Measurements from ENCODE around the gene DNTT.
A peak's percentile ranks its signal among the peaks of the same experiment; 100 is the strongest.

DNTT gene

DNA sequence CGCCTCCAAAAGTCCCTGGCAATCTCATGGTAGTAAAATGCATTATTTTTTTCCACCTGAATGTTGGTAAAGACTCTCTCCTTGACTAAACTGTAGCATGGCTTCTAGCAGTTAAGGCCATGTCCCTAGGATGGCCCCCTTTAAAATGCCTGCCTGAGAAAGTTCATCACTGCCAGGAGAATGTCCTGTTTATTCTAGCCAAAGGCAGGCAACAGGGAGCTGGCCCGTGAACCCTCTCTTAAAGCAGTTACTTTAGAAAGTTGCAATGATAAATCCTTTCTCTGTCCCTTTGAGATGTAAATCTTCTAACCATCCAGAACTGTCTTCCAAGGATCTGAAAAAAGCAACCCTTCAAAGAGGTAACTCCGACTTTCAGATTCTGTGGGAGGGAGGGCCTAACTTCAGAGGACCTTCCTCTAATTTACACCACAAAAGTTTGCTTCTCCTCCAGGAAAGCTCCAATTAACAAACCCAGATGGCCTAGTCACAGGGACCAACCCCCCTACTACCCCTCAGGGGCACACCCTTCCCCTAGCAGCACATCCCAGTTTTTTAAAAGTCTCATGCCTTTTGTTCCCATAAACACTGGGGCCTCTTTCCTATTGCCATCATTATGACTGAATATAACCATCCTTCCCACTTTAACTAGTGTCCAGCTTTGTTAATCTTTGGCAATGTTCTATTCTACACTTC lies 5.5 kb downstream of the DNTT start:
- no peak overlapping the region for H3K4me3 ChIP-seq (ENCODE audit: insufficient read length, low read depth)
- H3K27me3 ChIP-seq (ENCODE audit: insufficient read depth, insufficient read length): no peaks in the 10 kb centered on the region
- peaks cover 5% of the 10 kb centered on the region for H3K4me1 ChIP-seq (ENCODE audit: insufficient read depth, insufficient read length)
- H3K36me3 ChIP-seq (ENCODE audit: insufficient read depth, insufficient read length, low read length): no peaks in the 10 kb centered on the region
- DNase-seq (ENCODE audit: low read depth, low spot score): peak; percentile 93
- no peak overlapping the region for H3K9ac ChIP-seq (ENCODE audit: insufficient read length, low read depth)
- TF ChIP-seq YY1 (IDR thresholded peaks at IDR 0.05; ENCODE audit: insufficient read depth, insufficient read length) (peak; percentile 15), ZNF274 (IDR thresholded peaks at IDR 0.05; ENCODE audit: low read depth, low read length) (no peak), SUZ12 (IDR thresholded peaks at IDR 0.05; ENCODE audit: extremely low read depth, insufficient read depth, insufficient read length) (no peak)
- H3K9me3 ChIP-seq (ENCODE audit: insufficient read depth, low read length): no peaks in the 10 kb centered on the region

DNA sequence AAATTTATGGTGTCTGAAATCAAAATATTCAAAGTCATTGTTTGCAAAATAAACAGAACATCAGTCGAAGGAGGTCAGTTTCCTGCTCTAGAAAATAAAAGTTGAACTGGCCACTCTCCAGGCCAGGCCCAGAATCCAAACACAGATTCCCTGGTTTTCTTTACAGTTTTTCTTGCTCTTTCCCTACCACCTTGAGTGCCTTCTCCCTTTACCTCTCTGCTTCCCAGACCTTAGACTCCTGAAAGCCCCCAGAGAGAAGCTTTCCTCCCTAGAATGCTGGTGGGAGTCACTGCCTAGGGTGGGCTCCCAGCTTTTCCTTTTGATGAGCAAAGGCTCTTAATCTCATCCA lies 6.1 kb downstream of the DNTT start:
- TF ChIP-seq ZNF274 (IDR thresholded peaks at IDR 0.05; ENCODE audit: low read depth, low read length) (no peak), YY1 (IDR thresholded peaks at IDR 0.05; ENCODE audit: insufficient read depth, insufficient read length) (no peak), SUZ12 (IDR thresholded peaks at IDR 0.05; ENCODE audit: extremely low read depth, insufficient read depth, insufficient read length) (no peak)
- no peaks in the 10 kb centered on the region for H3K36me3 ChIP-seq (ENCODE audit: insufficient read depth, insufficient read length, low read length)
- H3K27me3 ChIP-seq (ENCODE audit: insufficient read depth, insufficient read length): no peaks in the 10 kb centered on the region
- no peak for DNase-seq (ENCODE audit: low read depth, low spot score)
- H3K9me3 ChIP-seq (ENCODE audit: insufficient read depth, low read length): no peaks in the 10 kb centered on the region
- peak overlapping the region; percentile 51 for H3K9ac ChIP-seq (ENCODE audit: insufficient read length, low read depth)
- peaks cover 5% of the 10 kb centered on the region for H3K4me1 ChIP-seq (ENCODE audit: insufficient read depth, insufficient read length)
- H3K4me3 ChIP-seq (ENCODE audit: insufficient read length, low read depth): no peak overlapping the region

DNA sequence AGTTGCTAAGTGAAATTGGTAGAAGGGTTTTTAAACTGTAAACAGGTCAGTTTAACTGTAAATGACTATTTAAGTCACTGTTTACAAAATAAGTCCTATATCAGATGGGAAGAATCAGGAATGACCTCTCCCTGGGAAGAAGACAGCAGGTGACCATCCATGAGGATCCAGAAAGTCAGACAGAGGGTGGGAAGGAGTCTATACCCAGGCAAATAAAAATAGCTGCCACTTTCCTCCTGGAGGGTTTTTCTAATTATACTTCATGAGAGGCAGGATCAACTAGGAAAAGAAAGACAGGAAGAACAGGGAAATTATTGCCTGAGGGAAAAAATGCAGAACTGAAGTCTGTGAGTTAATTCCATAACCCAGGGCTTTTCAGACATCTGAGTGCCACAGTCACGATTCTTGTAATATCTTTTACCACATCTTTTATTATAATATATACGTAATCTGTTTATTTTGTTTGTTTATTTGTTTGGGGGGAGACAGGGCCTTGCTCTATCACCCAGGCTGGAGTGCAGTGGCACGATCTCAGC lies 7.0 kb downstream of the DNTT start:
- TF ChIP-seq YY1 (IDR thresholded peaks at IDR 0.05; ENCODE audit: insufficient read depth, insufficient read length) (no peak), SUZ12 (IDR thresholded peaks at IDR 0.05; ENCODE audit: extremely low read depth, insufficient read depth, insufficient read length) (no peak), ZNF274 (IDR thresholded peaks at IDR 0.05; ENCODE audit: low read depth, low read length) (no peak)
- peaks cover 5% of the 10 kb centered on the region for H3K4me1 ChIP-seq (ENCODE audit: insufficient read depth, insufficient read length)
- no peak overlapping the region for H3K9ac ChIP-seq (ENCODE audit: insufficient read length, low read depth)

DNA sequence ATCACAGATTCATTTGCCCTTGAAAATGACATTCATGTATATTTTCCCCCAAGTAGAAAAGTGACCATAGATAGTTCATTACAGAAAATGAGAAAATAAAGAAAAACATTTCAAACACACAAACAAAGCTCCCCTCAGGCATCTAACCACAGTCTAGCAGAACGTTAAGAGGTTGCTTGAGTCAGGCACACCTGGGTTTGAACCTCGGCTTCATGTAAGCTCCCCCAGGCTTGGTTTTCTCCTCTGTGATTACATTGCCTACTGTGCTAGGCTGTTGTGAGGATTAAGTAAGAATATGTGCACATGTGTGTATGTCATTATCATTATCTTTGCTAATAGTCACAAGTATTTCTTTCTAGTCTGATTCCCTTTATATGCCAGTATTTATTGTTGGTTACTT lies 9.1 kb downstream of the DNTT start:
- no peaks in the 10 kb centered on the region for H3K36me3 ChIP-seq (ENCODE audit: insufficient read depth, insufficient read length, low read length)
- no peak overlapping the region for H3K9ac ChIP-seq (ENCODE audit: insufficient read length, low read depth)
- no peaks in the 10 kb centered on the region for H3K9me3 ChIP-seq (ENCODE audit: insufficient read depth, low read length)
- DNase-seq (ENCODE audit: low read depth, low spot score): no peak
- no peaks in the 10 kb centered on the region for H3K27me3 ChIP-seq (ENCODE audit: insufficient read depth, insufficient read length)
- peaks cover under 1% of the 10 kb centered on the region for H3K4me1 ChIP-seq (ENCODE audit: insufficient read depth, insufficient read length)
- no peak overlapping the region for H3K4me3 ChIP-seq (ENCODE audit: insufficient read length, low read depth)
- TF ChIP-seq ZNF274 (IDR thresholded peaks at IDR 0.05; ENCODE audit: low read depth, low read length): no peak
- no peak for TF ChIP-seq YY1 (IDR thresholded peaks at IDR 0.05; ENCODE audit: insufficient read depth, insufficient read length)
- no peak for TF ChIP-seq SUZ12 (IDR thresholded peaks at IDR 0.05; ENCODE audit: extremely low read depth, insufficient read depth, insufficient read length)

More for the DNA sequence above, 7.0 kb downstream of the DNTT start:
- H3K27me3 ChIP-seq (ENCODE audit: insufficient read depth, insufficient read length): no peaks in the 10 kb centered on the region
- H3K4me3 ChIP-seq (ENCODE audit: insufficient read length, low read depth): no peak overlapping the region
- no peak for DNase-seq (ENCODE audit: low read depth, low spot score)
- H3K9me3 ChIP-seq (ENCODE audit: insufficient read depth, low read length): no peaks in the 10 kb centered on the region
- H3K36me3 ChIP-seq (ENCODE audit: insufficient read depth, insufficient read length, low read length): no peaks in the 10 kb centered on the region

DNA sequence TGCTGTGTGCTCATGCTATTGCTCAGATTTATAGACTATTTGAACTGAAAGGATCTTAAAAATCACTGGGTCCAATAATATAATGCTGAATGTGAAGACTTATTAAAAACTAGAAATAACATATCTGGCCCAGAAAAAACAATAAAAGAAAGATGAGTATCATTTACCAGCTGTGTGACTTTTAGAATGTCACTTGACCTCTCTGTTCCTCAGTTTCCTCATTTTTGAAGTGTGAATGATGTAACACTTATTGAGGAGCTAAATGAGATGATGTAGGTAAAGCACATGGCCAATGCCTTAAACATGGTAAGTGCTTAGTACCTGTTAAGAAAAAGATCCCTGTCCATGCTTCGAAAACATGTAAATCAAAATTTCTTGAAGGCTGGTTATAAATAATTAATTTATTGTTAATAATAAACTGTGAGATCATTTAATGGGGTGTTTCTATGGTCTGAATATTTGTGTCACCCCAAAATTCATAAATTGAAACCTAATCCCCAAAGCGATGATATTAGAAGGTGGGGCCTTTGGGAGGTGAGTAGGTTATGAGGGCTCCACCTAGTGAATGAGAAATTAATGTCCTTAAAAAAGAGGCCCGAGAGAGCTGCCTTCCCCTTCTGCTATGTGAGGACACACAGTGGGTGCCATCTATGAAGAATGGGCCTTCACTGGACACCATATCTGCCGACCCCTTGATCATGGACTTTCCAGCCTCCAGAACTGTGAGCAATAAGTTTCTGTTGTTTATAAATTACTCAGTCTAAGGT lies 13.0 kb downstream of the DNTT start:
- Histone ChIP-seq H3K36me3 (ENCODE audit: insufficient read depth, insufficient read length, low read length) (no peaks in the 10 kb centered on the region), H3K9me3 (ENCODE audit: insufficient read depth, low read length) (0 out of 2 replicates have a peak, but pooled peaks cover 4% of the 10 kb centered on the region)

DNA sequence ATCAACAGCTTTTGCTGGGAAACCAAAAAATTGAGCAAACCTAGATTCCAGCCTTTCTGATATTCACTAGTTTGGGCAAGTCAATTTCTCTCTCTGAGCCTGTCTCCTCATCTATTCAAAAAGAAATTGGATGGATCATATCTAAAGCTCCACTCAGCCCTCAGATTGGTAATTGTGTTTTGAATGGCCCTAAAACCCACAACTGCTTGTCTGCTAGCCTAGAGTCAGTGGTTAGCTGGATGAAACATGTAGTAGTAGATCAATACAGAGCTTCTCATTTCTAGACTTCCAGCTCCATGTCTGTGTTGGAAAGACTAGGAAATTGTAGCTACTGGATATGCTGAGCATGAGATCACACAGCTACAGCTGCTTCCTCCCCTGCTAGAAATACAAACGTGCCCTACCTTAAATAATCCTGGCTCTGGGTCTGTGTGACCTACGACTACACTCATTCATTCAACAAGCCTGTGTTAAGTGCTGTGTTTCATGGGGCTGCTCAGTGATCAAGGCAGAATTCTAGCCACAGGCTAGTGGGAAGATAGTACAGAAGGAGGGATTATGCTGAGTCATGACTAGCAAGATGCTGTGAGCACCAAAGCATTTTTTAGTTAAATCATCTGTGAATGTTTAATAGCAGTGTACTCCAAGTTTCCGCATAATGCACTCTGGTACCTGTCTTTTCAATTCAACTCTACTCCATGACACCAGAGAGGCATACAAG lies 15.7 kb downstream of the DNTT start:
- 0 out of 2 replicates have a peak, but pooled peaks cover 4% of the 10 kb centered on the region for H3K9me3 ChIP-seq (ENCODE audit: insufficient read depth, low read length)
- H3K4me1 ChIP-seq (ENCODE audit: insufficient read depth, insufficient read length): no peaks in the 10 kb centered on the region
- no peak for DNase-seq (ENCODE audit: low read depth, low spot score)
- H3K27me3 ChIP-seq (ENCODE audit: insufficient read depth, insufficient read length): no peaks in the 10 kb centered on the region
- TF ChIP-seq YY1 (IDR thresholded peaks at IDR 0.05; ENCODE audit: insufficient read depth, insufficient read length) (no peak), SUZ12 (IDR thresholded peaks at IDR 0.05; ENCODE audit: extremely low read depth, insufficient read depth, insufficient read length) (no peak), ZNF274 (IDR thresholded peaks at IDR 0.05; ENCODE audit: low read depth, low read length) (no peak)
- no peak overlapping the region for H3K4me3 ChIP-seq (ENCODE audit: insufficient read length, low read depth)
- no peaks in the 10 kb centered on the region for H3K36me3 ChIP-seq (ENCODE audit: insufficient read depth, insufficient read length, low read length)
- no peak overlapping the region for H3K9ac ChIP-seq (ENCODE audit: insufficient read length, low read depth)

More for the DNA sequence above, 13.0 kb downstream of the DNTT start:
- TF ChIP-seq ZNF274 (IDR thresholded peaks at IDR 0.05; ENCODE audit: low read depth, low read length): no peak
- TF ChIP-seq SUZ12 (IDR thresholded peaks at IDR 0.05; ENCODE audit: extremely low read depth, insufficient read depth, insufficient read length): no peak
- TF ChIP-seq YY1 (IDR thresholded peaks at IDR 0.05; ENCODE audit: insufficient read depth, insufficient read length): no peak
- Histone ChIP-seq H3K4me3 (ENCODE audit: insufficient read length, low read depth) (no peak overlapping the region), H3K9ac (ENCODE audit: insufficient read length, low read depth) (no peak overlapping the region), H3K4me1 (ENCODE audit: insufficient read depth, insufficient read length) (no peaks in the 10 kb centered on the region), H3K27me3 (ENCODE audit: insufficient read depth, insufficient read length) (no peaks in the 10 kb centered on the region)
- DNase-seq (ENCODE audit: low read depth, low spot score): no peak

Measured in NT2/D1 (cell line).